ENCODE results near the gene CFAP299.

CFAP299 gene

GRCh38 chr4:80507077-80507476 lies 171.5 kb downstream of the CFAP299 start:
- Histone ChIP-seq H2AFZ (ENCODE audit: insufficient read depth, low read length, poor library complexity) (no peak overlapping the region), H2BK120ac (ENCODE audit: insufficient read depth, low read length, poor library complexity) (no peak overlapping the region), H3K9ac (ENCODE audit: low read length) (no peak overlapping the region), H3K4ac (ENCODE audit: low read depth, low read length) (no peak overlapping the region), H3K4me2 (ENCODE audit: low read length) (no peak overlapping the region), H2BK5ac (ENCODE audit: low read depth, low read length, poor library complexity) (no peak overlapping the region), H4K8ac (ENCODE audit: low read depth, low read length) (no peak overlapping the region), H2BK12ac (ENCODE audit: low read length) (no peak overlapping the region), H3K9me3 (ENCODE audit: insufficient read depth, low read depth, low read length) (no peaks in the 10 kb centered on the region), H3K36me3 (ENCODE audit: control insufficient read depth in 1 of 2, insufficient read depth in 2 of 2, low read length in 2 of 2) (no peaks in the 10 kb centered on the region), H3K4me3 (ENCODE audit: low read depth, low read length) (no peak overlapping the region), H4K91ac (ENCODE audit: low read depth, low read length) (no peak overlapping the region), H3K27me3 (ENCODE audit: insufficient read depth, low read length) (no peaks in the 10 kb centered on the region), H3K23ac (ENCODE audit: low read length) (no peak overlapping the region), H3K79me2 (ENCODE audit: control insufficient read depth, insufficient read depth, low read length, poor library complexity) (no peaks in the 10 kb centered on the region), H3K18ac (ENCODE audit: low read length) (no peak overlapping the region), H3K79me1 (ENCODE audit: low read length) (no peaks in the 10 kb centered on the region), H3K27ac (ENCODE audit: low read depth, low read length) (no peak overlapping the region), H3K14ac (ENCODE audit: low read length) (no peak overlapping the region), H2AK5ac (ENCODE audit: low read length) (no peak overlapping the region), H4K12ac (ENCODE audit: low read depth, low read length) (no peak overlapping the region), H3K4me1 (ENCODE audit: control insufficient read depth in 1 of 2, insufficient read depth in 2 of 2, low read length in 2 of 2) (no peaks in the 10 kb centered on the region)
- no peak for DNase-seq
- WGBS (ENCODE audit: extremely low coverage, insufficient coverage, insufficient read length) = no CpG with 5 or more reads among the region's 1 CpG

DNA sequence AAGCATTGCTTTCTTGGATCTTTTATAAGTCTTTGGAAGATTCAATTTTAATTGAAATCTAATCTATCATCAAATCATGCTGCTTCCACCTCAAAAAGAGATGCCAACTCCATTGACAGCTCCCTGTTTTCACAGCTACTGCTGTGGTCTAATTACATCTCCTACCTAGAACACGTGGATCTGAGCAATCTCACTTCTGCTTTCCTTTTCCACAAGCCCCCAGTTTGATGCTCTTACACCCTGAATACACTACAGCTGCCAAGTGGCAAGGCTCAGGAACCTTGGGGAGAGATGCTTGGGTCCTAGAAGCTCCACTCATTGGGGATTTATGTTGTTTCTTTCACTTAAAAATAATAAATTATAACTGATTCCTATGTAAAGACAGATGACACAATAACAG lies 172.0 kb downstream of the CFAP299 start:
- H4K12ac ChIP-seq (ENCODE audit: low read depth, low read length) = peak overlapping the region; percentile 54
- H2BK5ac ChIP-seq (ENCODE audit: low read depth, low read length, poor library complexity) = no peak overlapping the region
- no peak overlapping the region for H3K4me2 ChIP-seq (ENCODE audit: low read length)
- no peaks in the 10 kb centered on the region for H3K9me3 ChIP-seq (ENCODE audit: insufficient read depth, low read depth, low read length)
- H3K4ac ChIP-seq (ENCODE audit: low read depth, low read length) = no peak overlapping the region
- H3K4me3 ChIP-seq (ENCODE audit: low read depth, low read length) = no peak overlapping the region
- no peaks in the 10 kb centered on the region for H3K27me3 ChIP-seq (ENCODE audit: insufficient read depth, low read length)
- H3K79me1 ChIP-seq (ENCODE audit: low read length) = no peaks in the 10 kb centered on the region
- no peak overlapping the region for H2BK12ac ChIP-seq (ENCODE audit: low read length)
- no peak overlapping the region for H2AFZ ChIP-seq (ENCODE audit: insufficient read depth, low read length, poor library complexity)
- H3K79me2 ChIP-seq (ENCODE audit: control insufficient read depth, insufficient read depth, low read length, poor library complexity) = no peaks in the 10 kb centered on the region
- H4K91ac ChIP-seq (ENCODE audit: low read depth, low read length) = no peak overlapping the region
- H3K4me1 ChIP-seq (ENCODE audit: control insufficient read depth in 1 of 2, insufficient read depth in 2 of 2, low read length in 2 of 2) = no peaks in the 10 kb centered on the region
- H3K18ac ChIP-seq (ENCODE audit: low read length) = no peak overlapping the region
- H4K8ac ChIP-seq (ENCODE audit: low read depth, low read length) = no peak overlapping the region
- no peak overlapping the region for H3K9ac ChIP-seq (ENCODE audit: low read length)
- H3K14ac ChIP-seq (ENCODE audit: low read length) = no peak overlapping the region
- WGBS (ENCODE audit: extremely low coverage, insufficient coverage, insufficient read length) = no CpG with 5 or more reads among the region's 1 CpG
- DNase-seq = no peak
- no peaks in the 10 kb centered on the region for H3K36me3 ChIP-seq (ENCODE audit: control insufficient read depth in 1 of 2, insufficient read depth in 2 of 2, low read length in 2 of 2)
- no peak overlapping the region for H3K23ac ChIP-seq (ENCODE audit: low read length)
- no peak overlapping the region for H2BK120ac ChIP-seq (ENCODE audit: insufficient read depth, low read length, poor library complexity)
- no peak overlapping the region for H3K27ac ChIP-seq (ENCODE audit: low read depth, low read length)
- H2AK5ac ChIP-seq (ENCODE audit: low read length) = no peak overlapping the region

DNA sequence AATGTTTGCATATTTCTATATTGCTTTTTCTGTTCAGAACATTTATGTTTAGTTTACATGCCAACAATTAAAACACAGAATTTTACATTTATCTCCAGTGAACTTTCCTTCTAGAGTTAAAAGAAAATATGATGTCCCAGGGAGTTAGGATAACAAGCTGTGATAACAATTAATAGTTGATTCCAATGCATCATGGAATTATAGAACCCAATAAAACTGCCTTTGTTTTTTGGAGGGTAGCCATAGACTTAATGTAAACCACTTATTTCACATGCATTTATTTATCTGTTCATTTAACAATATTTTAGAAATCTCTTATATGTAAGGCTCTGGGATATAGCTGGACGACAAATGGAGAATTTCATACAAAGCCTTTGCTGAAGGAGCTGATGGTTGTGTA lies 180.0 kb downstream of the CFAP299 start:
- Histone ChIP-seq H3K27me3 (ENCODE audit: insufficient read depth, low read length) (no peaks in the 10 kb centered on the region), H3K9me3 (ENCODE audit: insufficient read depth, low read depth, low read length) (no peaks in the 10 kb centered on the region), H3K4ac (ENCODE audit: low read depth, low read length) (no peak overlapping the region), H3K36me3 (ENCODE audit: control insufficient read depth in 1 of 2, insufficient read depth in 2 of 2, low read length in 2 of 2) (no peaks in the 10 kb centered on the region), H3K14ac (ENCODE audit: low read length) (no peak overlapping the region), H2BK5ac (ENCODE audit: low read depth, low read length, poor library complexity) (no peak overlapping the region), H3K23ac (ENCODE audit: low read length) (no peak overlapping the region), H3K79me2 (ENCODE audit: control insufficient read depth, insufficient read depth, low read length, poor library complexity) (no peaks in the 10 kb centered on the region), H3K4me1 (ENCODE audit: control insufficient read depth in 1 of 2, insufficient read depth in 2 of 2, low read length in 2 of 2) (no peaks in the 10 kb centered on the region), H3K18ac (ENCODE audit: low read length) (no peak overlapping the region), H3K4me2 (ENCODE audit: low read length) (no peak overlapping the region), H2AFZ (ENCODE audit: insufficient read depth, low read length, poor library complexity) (no peak overlapping the region), H2AK5ac (ENCODE audit: low read length) (no peak overlapping the region), H4K12ac (ENCODE audit: low read depth, low read length) (no peak overlapping the region), H2BK12ac (ENCODE audit: low read length) (no peak overlapping the region), H3K4me3 (ENCODE audit: low read depth, low read length) (no peak overlapping the region), H2BK120ac (ENCODE audit: insufficient read depth, low read length, poor library complexity) (no peak overlapping the region), H3K9ac (ENCODE audit: low read length) (no peak overlapping the region), H3K27ac (ENCODE audit: low read depth, low read length) (no peak overlapping the region), H4K91ac (ENCODE audit: low read depth, low read length) (no peak overlapping the region), H3K79me1 (ENCODE audit: low read length) (no peaks in the 10 kb centered on the region), H4K8ac (ENCODE audit: low read depth, low read length) (no peak overlapping the region)
- no peak for DNase-seq
- no CpG with 5 or more reads among the region's 1 CpG for WGBS (ENCODE audit: extremely low coverage, insufficient coverage, insufficient read length)

DNA sequence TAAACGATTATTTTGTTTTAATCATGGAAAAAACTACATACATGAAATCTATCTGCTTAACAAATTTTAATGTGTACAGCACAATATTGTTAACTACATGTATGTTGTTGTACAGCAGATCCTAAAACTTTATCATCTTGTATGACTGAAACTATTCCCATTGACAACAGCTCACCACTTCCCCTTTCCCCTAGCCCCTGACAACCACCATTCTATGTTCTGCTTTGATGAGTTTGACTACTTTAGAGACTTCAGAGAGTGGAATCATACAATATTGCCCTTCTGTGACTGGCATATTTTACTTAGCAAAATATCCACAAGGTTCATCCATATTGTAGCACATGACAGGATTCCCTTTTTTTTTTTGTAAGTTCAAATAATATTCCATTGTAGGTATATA lies 185.9 kb downstream of the CFAP299 start:
- Histone ChIP-seq H3K9ac (ENCODE audit: low read length) (no peak overlapping the region), H3K4me3 (ENCODE audit: low read depth, low read length) (no peak overlapping the region), H4K12ac (ENCODE audit: low read depth, low read length) (no peak overlapping the region), H3K4ac (ENCODE audit: low read depth, low read length) (no peak overlapping the region), H3K79me1 (ENCODE audit: low read length) (no peaks in the 10 kb centered on the region), H3K79me2 (ENCODE audit: control insufficient read depth, insufficient read depth, low read length, poor library complexity) (no peaks in the 10 kb centered on the region), H2AFZ (ENCODE audit: insufficient read depth, low read length, poor library complexity) (no peak overlapping the region), H3K9me3 (ENCODE audit: insufficient read depth, low read depth, low read length) (no peaks in the 10 kb centered on the region), H2BK12ac (ENCODE audit: low read length) (no peak overlapping the region), H3K14ac (ENCODE audit: low read length) (no peak overlapping the region), H3K27ac (ENCODE audit: low read depth, low read length) (no peak overlapping the region), H3K18ac (ENCODE audit: low read length) (no peak overlapping the region), H2BK5ac (ENCODE audit: low read depth, low read length, poor library complexity) (no peak overlapping the region), H2AK5ac (ENCODE audit: low read length) (no peak overlapping the region), H3K4me1 (ENCODE audit: control insufficient read depth in 1 of 2, insufficient read depth in 2 of 2, low read length in 2 of 2) (no peaks in the 10 kb centered on the region), H3K4me2 (ENCODE audit: low read length) (no peak overlapping the region), H3K23ac (ENCODE audit: low read length) (no peak overlapping the region), H4K8ac (ENCODE audit: low read depth, low read length) (no peak overlapping the region), H4K91ac (ENCODE audit: low read depth, low read length) (no peak overlapping the region), H3K36me3 (ENCODE audit: control insufficient read depth in 1 of 2, insufficient read depth in 2 of 2, low read length in 2 of 2) (no peaks in the 10 kb centered on the region), H2BK120ac (ENCODE audit: insufficient read depth, low read length, poor library complexity) (no peak overlapping the region), H3K27me3 (ENCODE audit: insufficient read depth, low read length) (no peaks in the 10 kb centered on the region)
- no CpG with 5 or more reads among the region's 1 CpG for WGBS (ENCODE audit: extremely low coverage, insufficient coverage, insufficient read length)
- no peak for DNase-seq
